Testis (tissue), 3 donors: ENCODE results near the gene HSF2BP. TPM values are rescaled to one million over a fixed set of nuclear protein-coding genes. Genes with fewer than 3 reads are reported as not detected.
A peak's percentile ranks its signal among the peaks of the same experiment; 100 is the strongest.
"Not testable (repeated sequence)": the region's sequence is repeated elsewhere in the genome, so short reads cannot be mapped to it uniquely, and the experiment has no call there.

Experiments
- DNase-seq: peaks from one replicate; pipeline ENCODE4 v3.0.0-alpha.2; 2019
- H3K27ac ChIP-seq, 2 donors: fragments of 200-600 bp; sonication (generic); one replicate each; pipeline ENCODE4 v1.5.1; 2019
- H3K27me3 ChIP-seq: fragments of 200-600 bp; sonication (generic); one replicate; pipeline ENCODE4 v1.5.1; 2019
- H3K36me3 ChIP-seq: fragments of 200-600 bp; sonication (generic); one replicate; pipeline ENCODE4 v1.5.1; 2017; ENCODE audit warnings: low read depth; ENCODE audit errors: missing control alignments
- H3K4me1 ChIP-seq: fragments of 200-600 bp; sonication (generic); one replicate; pipeline ENCODE4 v1.5.1; 2019
- H3K4me3 ChIP-seq, 2 donors: fragments of 200-600 bp; sonication (generic); one replicate each; pipeline ENCODE4 v1.5.1; 2017 to 2019
- H3K9me3 ChIP-seq: fragments of 200-600 bp; sonication (generic); one replicate; pipeline ENCODE4 v1.5.1; 2017
- CTCF ChIP-seq, 3 experiments: fragments of 450-650 bp in 2 of 3; fragments of 200-600 bp in 1 of 3; sonication (generic) in 1 of 3; IDR thresholded peaks; one replicate each; pipeline ENCODE4 v1.5.1; 2016 to 2019; ENCODE audit warnings: antibody characterized with exemption in 3 of 3, mild to moderate bottlenecking in 2 of 3, moderate library complexity in 1 of 3
- POLR2A ChIP-seq: fragments of 450-650 bp; IDR thresholded peaks from one replicate; pipeline ENCODE4 v1.6.1; 2017; ENCODE audit warnings: antibody characterized with exemption, mild to moderate bottlenecking, moderate library complexity
- WGBS, 2 donors: methylation state at CpG; one replicate each; pipeline ENCODE4 v1.1.5; 2018; 5-methylcytosine and 5-hydroxymethylcytosine counted together
- intact Hi-C: fragments of 100-400 bp; cut with DNase I; formaldehyde crosslinking; loops from one replicate; pipeline ENCODE4 v1.15.1; 2023; ENCODE audit warnings: low total_unique reads
- polyA plus RNA-seq: library from polyadenylated mRNA; stranded (reverse); fragments of 350-450 nt; fragmentation: Illumina TruSeq; extraction: RNeasy Lipid Tissue Mini Kit (QIAGEN cat#74804); gene quantifications from one replicate; pipeline ENCODE4 v1.2.3, GENCODE V29; 2014; ENCODE audit warnings: low read depth, low replicate concordance; ENCODE audit not compliant: insufficient read depth
- total RNA-seq, 2 donors: library from RNA; depleted of rRNA; stranded (reverse); fragments of >200 nt; gene quantifications; one replicate each; pipeline ENCODE4 v1.2.3, GENCODE V29; 2016

The HSF2BP gene
- total and polyA plus RNA-seq, 3 donors from 2014 or later, result 28.3 to 46.5 (median 36.3) TPM

GRCh38 chr21:43702785-43703034, 43.4 kb upstream of the HSF2BP start:
- Histone ChIP-seq H3K4me1 (peaks cover 18% of the 10 kb centered on the region), H3K27me3 (no peaks in the 10 kb centered on the region), H3K4me3 (no peak overlapping the region), H3K9me3 (no peaks in the 10 kb centered on the region), H3K27ac (no peak overlapping the region), H3K36me3 (no peaks in the 10 kb centered on the region)
- WGBS, 2 donors, result 50 to 64% methylated on average over 12 of the region's 12 CpGs
- intact Hi-C loops, result no loop called here
- no peak for DNase-seq
- TF ChIP-seq POLR2A (no peak), CTCF (IDR thresholded peaks at IDR 0.05) (no peak)

- intact Hi-C loops, result no loop called here
Measured at GRCh38 chr21:43701936-43702784, 42.9 kb upstream of the HSF2BP start.

GRCh38 chr21:43699933-43700599, 40.8 kb upstream of the HSF2BP start:
- WGBS, 2 donors, result 69 to 72% methylated on average over 13 of the region's 13 CpGs
- Histone ChIP-seq H3K27ac (peak overlapping the region in 1 of 2 donors; percentile 45), H3K27me3 (no peaks in the 10 kb centered on the region), H3K36me3 (no peaks in the 10 kb centered on the region), H3K4me1 (peaks cover 18% of the 10 kb centered on the region), H3K4me3 (no peak overlapping the region), H3K9me3 (no peaks in the 10 kb centered on the region)
- intact Hi-C loops, result no loop called here
- peak; percentile 22 for DNase-seq
- TF ChIP-seq CTCF (IDR thresholded peaks at IDR 0.05) (no peak), POLR2A (no peak)

More at GRCh38 chr21:43701936-43702784, 42.9 kb upstream of the HSF2BP start:
- Histone ChIP-seq H3K36me3 (no peaks in the 10 kb centered on the region), H3K27ac (no peak overlapping the region), H3K27me3 (no peaks in the 10 kb centered on the region), H3K9me3 (no peaks in the 10 kb centered on the region), H3K4me3 (no peak overlapping the region), H3K4me1 (peaks cover 18% of the 10 kb centered on the region)
- no peak for DNase-seq
- 78 to 86% methylated on average over 22 to 29 of the region's 29 CpGs for WGBS, 2 donors
- no peak for TF ChIP-seq POLR2A
- TF ChIP-seq CTCF (IDR thresholded peaks at IDR 0.05), result no peak

- peak overlapping the region in 1 of 2 donors; percentile 45 for H3K27ac ChIP-seq
- DNase-seq, H3K4me3 ChIP-seq, H3K27me3 ChIP-seq, intact Hi-C loops, H3K9me3 ChIP-seq, H3K36me3 ChIP-seq: not testable (repeated sequence)
- H3K4me1 ChIP-seq, result peaks cover 18% of the 10 kb centered on the region
- 79 to 87% methylated on average over 5 of the region's 5 CpGs for WGBS, 2 donors
Measured at GRCh38 chr21:43699492-43699777, 40.1 kb upstream of the HSF2BP start.

- Histone ChIP-seq H3K27me3 (no peaks in the 10 kb centered on the region), H3K36me3 (no peaks in the 10 kb centered on the region), H3K9me3 (no peaks in the 10 kb centered on the region), H3K4me3 (no peak overlapping the region), H3K4me1 (peaks cover 14% of the 10 kb centered on the region), H3K27ac (no peak overlapping the region)
- no peak for DNase-seq
- no peak for TF ChIP-seq POLR2A
- no peak for TF ChIP-seq CTCF (IDR thresholded peaks at IDR 0.05)
- WGBS, 2 donors, result 77 to 79% methylated on average over 11 of the region's 11 CpGs
- intact Hi-C loops, result no loop called here
Measured at GRCh38 chr21:43697758-43698643, 38.7 kb upstream of the HSF2BP start.
